GM19099 (cell line): ENCODE measurements around the gene NLRP9.

Experiments
- POLR2A ChIP-seq: IDR thresholded peaks from 3 replicates; pipeline ENCODE4 v1.6.1; 2011; ENCODE audit warnings: low read depth; ENCODE audit not compliant: insufficient read length; ENCODE audit errors: extremely low read depth

Gene NLRP9

GRCh38 chr19:55670280-55671053 is 67.7 kb downstream of the NLRP9 start:
- no peak for TF ChIP-seq POLR2A

- TF ChIP-seq POLR2A, result no peak
Measured at GRCh38 chr19:55669418-55670279, 68.6 kb downstream of the NLRP9 start.

- TF ChIP-seq POLR2A, result no peak
Measured at GRCh38 chr19:55668603-55669348, 69.4 kb downstream of the NLRP9 start.

GRCh38 chr19:55667958-55668357 is 70.2 kb downstream of the NLRP9 start:
- TF ChIP-seq POLR2A, result no peak

- TF ChIP-seq POLR2A, result no peak
Measured at GRCh38 chr19:55667511-55667910, 70.7 kb downstream of the NLRP9 start.

- no peak for TF ChIP-seq POLR2A
Measured at GRCh38 chr19:55667006-55667381, 71.2 kb downstream of the NLRP9 start.

GRCh38 chr19:55666343-55667005 is 71.7 kb downstream of the NLRP9 start:
- TF ChIP-seq POLR2A, result no peak

- TF ChIP-seq POLR2A, result no peak
Measured at GRCh38 chr19:55663846-55664536, 74.2 kb downstream of the NLRP9 start.

- TF ChIP-seq POLR2A, result no peak
Measured at GRCh38 chr19:55661826-55662225, 76.4 kb downstream of the NLRP9 start.

GRCh38 chr19:55660991-55661390 is 77.2 kb downstream of the NLRP9 start:
- no peak for TF ChIP-seq POLR2A

GRCh38 chr19:55660404-55660803 is 77.8 kb downstream of the NLRP9 start:
- TF ChIP-seq POLR2A, result no peak

- TF ChIP-seq POLR2A, result no peak
Measured at GRCh38 chr19:55659822-55660221, 78.4 kb downstream of the NLRP9 start.

GRCh38 chr19:55658846-55659459 is 79.2 kb downstream of the NLRP9 start:
- TF ChIP-seq POLR2A, result no peak
